ENCODE measurements around the gene MMP24.

DNA sequence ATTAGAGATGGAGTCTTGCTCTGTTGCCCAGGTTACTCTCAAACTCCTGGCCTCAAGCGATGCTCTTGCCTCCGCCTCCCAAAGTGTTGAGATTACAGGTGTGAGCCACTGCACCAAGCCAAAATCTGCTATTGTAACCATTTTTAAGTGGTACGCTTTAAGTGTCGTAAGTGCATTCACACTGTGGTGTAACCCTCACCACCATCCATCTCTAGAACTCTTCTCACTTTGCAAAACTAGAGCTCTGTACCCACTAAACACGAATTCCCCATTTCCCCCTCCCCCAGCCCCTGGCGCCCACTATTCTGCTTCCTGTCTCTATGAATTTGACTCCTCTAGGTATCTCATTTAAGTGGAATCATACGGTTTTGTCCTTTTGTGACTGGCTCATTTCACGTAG lies 68.6 kb downstream of the MMP24 start:
- TF ChIP-seq, protein P1, sequence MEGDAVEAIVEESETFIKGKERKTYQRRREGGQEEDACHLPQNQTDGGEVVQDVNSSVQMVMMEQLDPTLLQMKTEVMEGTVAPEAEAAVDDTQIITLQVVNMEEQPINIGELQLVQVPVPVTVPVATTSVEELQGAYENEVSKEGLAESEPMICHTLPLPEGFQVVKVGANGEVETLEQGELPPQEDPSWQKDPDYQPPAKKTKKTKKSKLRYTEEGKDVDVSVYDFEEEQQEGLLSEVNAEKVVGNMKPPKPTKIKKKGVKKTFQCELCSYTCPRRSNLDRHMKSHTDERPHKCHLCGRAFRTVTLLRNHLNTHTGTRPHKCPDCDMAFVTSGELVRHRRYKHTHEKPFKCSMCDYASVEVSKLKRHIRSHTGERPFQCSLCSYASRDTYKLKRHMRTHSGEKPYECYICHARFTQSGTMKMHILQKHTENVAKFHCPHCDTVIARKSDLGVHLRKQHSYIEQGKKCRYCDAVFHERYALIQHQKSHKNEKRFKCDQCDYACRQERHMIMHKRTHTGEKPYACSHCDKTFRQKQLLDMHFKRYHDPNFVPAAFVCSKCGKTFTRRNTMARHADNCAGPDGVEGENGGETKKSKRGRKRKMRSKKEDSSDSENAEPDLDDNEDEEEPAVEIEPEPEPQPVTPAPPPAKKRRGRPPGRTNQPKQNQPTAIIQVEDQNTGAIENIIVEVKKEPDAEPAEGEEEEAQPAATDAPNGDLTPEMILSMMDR (IDR thresholded peaks at IDR 0.05), result no peak
- TF ChIP-seq SIN3A (IDR thresholded peaks at IDR 0.05; ENCODE audit: borderline replicate concordance, insufficient read depth, low read depth, low read length), result no peak
- no peak for TF ChIP-seq POLR2AphosphoS5 (IDR thresholded peaks at IDR 0.05; ENCODE audit: low read depth, low read length)
- TF ChIP-seq, protein P2, sequence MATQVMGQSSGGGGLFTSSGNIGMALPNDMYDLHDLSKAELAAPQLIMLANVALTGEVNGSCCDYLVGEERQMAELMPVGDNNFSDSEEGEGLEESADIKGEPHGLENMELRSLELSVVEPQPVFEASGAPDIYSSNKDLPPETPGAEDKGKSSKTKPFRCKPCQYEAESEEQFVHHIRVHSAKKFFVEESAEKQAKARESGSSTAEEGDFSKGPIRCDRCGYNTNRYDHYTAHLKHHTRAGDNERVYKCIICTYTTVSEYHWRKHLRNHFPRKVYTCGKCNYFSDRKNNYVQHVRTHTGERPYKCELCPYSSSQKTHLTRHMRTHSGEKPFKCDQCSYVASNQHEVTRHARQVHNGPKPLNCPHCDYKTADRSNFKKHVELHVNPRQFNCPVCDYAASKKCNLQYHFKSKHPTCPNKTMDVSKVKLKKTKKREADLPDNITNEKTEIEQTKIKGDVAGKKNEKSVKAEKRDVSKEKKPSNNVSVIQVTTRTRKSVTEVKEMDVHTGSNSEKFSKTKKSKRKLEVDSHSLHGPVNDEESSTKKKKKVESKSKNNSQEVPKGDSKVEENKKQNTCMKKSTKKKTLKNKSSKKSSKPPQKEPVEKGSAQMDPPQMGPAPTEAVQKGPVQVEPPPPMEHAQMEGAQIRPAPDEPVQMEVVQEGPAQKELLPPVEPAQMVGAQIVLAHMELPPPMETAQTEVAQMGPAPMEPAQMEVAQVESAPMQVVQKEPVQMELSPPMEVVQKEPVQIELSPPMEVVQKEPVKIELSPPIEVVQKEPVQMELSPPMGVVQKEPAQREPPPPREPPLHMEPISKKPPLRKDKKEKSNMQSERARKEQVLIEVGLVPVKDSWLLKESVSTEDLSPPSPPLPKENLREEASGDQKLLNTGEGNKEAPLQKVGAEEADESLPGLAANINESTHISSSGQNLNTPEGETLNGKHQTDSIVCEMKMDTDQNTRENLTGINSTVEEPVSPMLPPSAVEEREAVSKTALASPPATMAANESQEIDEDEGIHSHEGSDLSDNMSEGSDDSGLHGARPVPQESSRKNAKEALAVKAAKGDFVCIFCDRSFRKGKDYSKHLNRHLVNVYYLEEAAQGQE (IDR thresholded peaks at IDR 0.05; ENCODE audit: insufficient read depth in 1 of 2, low read depth in 2 of 2, low read length in 1 of 2), result no peak
- no peak for TF ChIP-seq TCF7L2 (IDR thresholded peaks at IDR 0.05; ENCODE audit: low read depth, low read length)

Measured in Panc1 (cell line).